ENCODE measurements around the gene KIF21A. TPM values are rescaled to one million over a fixed set of nuclear protein-coding genes. Genes with fewer than 3 reads are reported as not detected.

The KIF21A gene
- total and polyA plus RNA-seq, 2 donors (not counting 3 experiments of a cell fraction or from before 2014, with no cell fraction given): 1.8 to 10.1 TPM

DNA sequence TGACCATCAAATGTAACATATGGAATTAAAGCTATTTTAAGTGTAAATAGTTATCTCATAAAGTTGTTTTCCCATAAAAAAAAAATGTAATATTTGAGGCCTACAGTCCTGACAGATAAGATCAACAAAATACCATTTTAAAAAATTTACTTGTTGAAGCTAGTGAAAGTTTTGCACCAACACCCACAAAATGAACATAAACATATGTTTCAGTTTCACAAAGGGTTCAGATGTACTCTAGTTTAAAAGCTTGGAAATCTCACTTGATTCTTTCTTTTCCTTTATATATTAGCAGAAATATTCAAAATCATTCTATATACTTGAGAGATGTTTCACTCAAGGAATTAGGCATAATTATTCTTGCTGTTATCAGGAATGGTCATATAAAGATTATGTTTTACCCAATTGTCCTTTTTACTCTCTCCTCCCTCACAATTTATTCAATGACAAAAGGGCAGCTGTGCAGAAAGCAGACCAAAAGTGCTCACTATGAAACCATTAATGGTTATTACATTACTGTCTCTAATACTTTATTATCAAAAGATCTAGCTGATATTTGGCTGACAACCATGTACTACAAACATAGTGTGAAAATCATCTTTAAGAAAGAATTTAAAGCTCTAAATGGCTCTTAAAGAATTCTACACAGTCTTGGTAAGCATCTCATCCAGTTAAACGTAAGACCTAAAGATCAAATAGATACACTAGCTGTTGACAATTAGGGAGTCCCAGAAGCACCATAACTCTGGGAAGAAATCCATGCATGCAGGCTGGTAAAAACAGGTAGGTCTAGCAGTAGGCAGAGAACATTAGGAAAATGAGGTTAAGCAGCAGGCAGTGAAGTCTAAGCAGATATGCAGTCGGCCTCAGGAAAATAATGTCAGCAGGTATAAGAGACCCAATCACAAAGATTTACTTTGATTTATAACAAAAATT, 28.8 kb downstream of the KIF21A start:
- Histone ChIP-seq H3K9ac (replicated peaks; ENCODE audit: extremely low read depth, insufficient read depth, low read length) (no peak overlapping the region), H3K36me3 (ENCODE audit: control insufficient read depth in 2 of 2, extremely low read depth in 1 of 2, insufficient read depth in 2 of 2, low read length in 2 of 2) (no peaks in the 10 kb centered on the region), H3K27me3 (ENCODE audit: control insufficient read depth in 2 of 2, insufficient read depth in 2 of 2, low read length in 2 of 2) (no peaks in the 10 kb centered on the region), H3K4me3 (replicated peaks in 1 of 3; ENCODE audit: insufficient read depth in 1 of 3, low read depth in 1 of 3, low read length in 3 of 3) (no peak overlapping the region), H3K9me1 (replicated peaks; ENCODE audit: control insufficient read depth, extremely low read depth, insufficient read depth, low read length) (no peaks in the 10 kb centered on the region), H3K9me3 (replicated peaks; ENCODE audit: control insufficient read depth, insufficient read depth, low read length) (no peaks in the 10 kb centered on the region), H3K4me1 (ENCODE audit: control insufficient read depth, extremely low read depth, insufficient read depth, low read length) (no peaks in the 10 kb centered on the region), H2AFZ (ENCODE audit: low read depth, low read length) (no peak overlapping the region), H3K79me2 (ENCODE audit: control insufficient read depth, insufficient read depth, low read length) (no peaks in the 10 kb centered on the region), H3K4me2 (ENCODE audit: insufficient read depth, low read length) (no peak overlapping the region), H4K20me1 (replicated peaks; ENCODE audit: control insufficient read depth, extremely low read depth, insufficient read depth, low read length) (no peaks in the 10 kb centered on the region), H3K27ac (ENCODE audit: insufficient read depth, low read depth, low read length) (no peak overlapping the region)
- ChIA-PET CTCF (interaction anchor here (0.6 to 1.4 kb wide), 4 partner anchors 8 to 39 kb away, joined by 3 to 4 read pairs (median 3); no protein-coding TSS in a partner anchor), POLR2A (no interaction called here)
- TF ChIP-seq JUN (IDR thresholded peaks at IDR 0.05; ENCODE audit: borderline replicate concordance, insufficient read depth, insufficient read length, low read depth) (no peak), MYC (IDR thresholded peaks at IDR 0.05; ENCODE audit: low read depth, low read length) (no peak), POLR2A (IDR thresholded peaks at IDR 0.05; ENCODE audit: low read depth, low read length) (no peak), FOS (IDR thresholded peaks at IDR 0.05; ENCODE audit: borderline replicate concordance, insufficient read depth, low read length) (no peak), GATA2 (IDR thresholded peaks at IDR 0.05; ENCODE audit: insufficient read depth, insufficient read length, low read depth, low read length) (no peak), POLR2AphosphoS5 (IDR thresholded peaks at IDR 0.05; ENCODE audit: insufficient read depth, low read depth, low read length) (no peak), EZH2 (IDR thresholded peaks at IDR 0.05; ENCODE audit: borderline replicate concordance, low read depth, low read length, severe bottlenecking) (no peak)
- TF ChIP-seq, protein P1, sequence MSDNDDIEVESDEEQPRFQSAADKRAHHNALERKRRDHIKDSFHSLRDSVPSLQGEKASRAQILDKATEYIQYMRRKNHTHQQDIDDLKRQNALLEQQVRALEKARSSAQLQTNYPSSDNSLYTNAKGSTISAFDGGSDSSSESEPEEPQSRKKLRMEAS (IDR thresholded peaks at IDR 0.05; ENCODE audit: insufficient read depth, insufficient read length): no peak
- no TSS peak for BruUV-seq (replicated peaks)
- intact Hi-C loops (cut with micrococcal nuclease) (no loop called here), dilution Hi-C loops (cut with MboI; ENCODE audit: extremely low pct_ligation_motif_present, low sequenced_read_pairs) (no loop called here)
- no peak for DNase-seq (ENCODE audit: low read depth, low spot score)
- no peak for FAIRE-seq

All from endothelial cell of umbilical vein (primary cell).